Peyer's patch (tissue), 4 donors: ENCODE results near the gene SSRP1. TPM values are rescaled to one million over a fixed set of nuclear protein-coding genes. Genes with fewer than 3 reads are reported as not detected.

ENCODE experiments used
- DNase-seq, 3 donors: peaks; one replicate each; pipeline ENCODE4 v3.0.0-alpha.2; 2017 to 2019
- H3K27ac ChIP-seq, 4 donors: fragments of 200-600 bp; sonication (generic); one replicate each; pipeline ENCODE4 v1.5.1; 2016 to 2019
- H3K27me3 ChIP-seq, 2 donors: fragments of 200-600 bp; sonication (generic); one replicate each; pipeline ENCODE4 v1.5.1; 2019
- H3K36me3 ChIP-seq, 3 donors: fragments of 200-600 bp; sonication (generic); one replicate each; pipeline ENCODE4 v1.5.1; 2016 to 2019
- H3K4me1 ChIP-seq, 4 donors: fragments of 200-600 bp; sonication (generic); one replicate each; pipeline ENCODE4 v1.5.1; 2016 to 2019
- H3K4me3 ChIP-seq, 4 donors: fragments of 200-600 bp; sonication (generic); 1 replicate in 3 of 4; 2 replicates in 1 of 4; pipeline ENCODE4 v1.5.1; 2016 to 2019; ENCODE audit warnings: mild to moderate bottlenecking in 1 of 4
- H3K9me3 ChIP-seq, 4 donors: fragments of 200-600 bp; sonication (generic); one replicate each; pipeline ENCODE4 v1.5.1; 2016 to 2019; ENCODE audit warnings: mild to moderate bottlenecking in 1 of 4
- CTCF ChIP-seq, 6 experiments: fragments of 450-650 bp in 4 of 6; fragments of 200-600 bp in 2 of 6; sonication (generic) in 1 of 6; IDR thresholded peaks; one replicate each; pipeline ENCODE4 v1.5.1; 2017 to 2019; ENCODE audit warnings: antibody characterized with exemption in 6 of 6, mild to moderate bottlenecking in 3 of 6, moderate library complexity in 1 of 6
- POLR2A ChIP-seq, 2 donors: fragments of 450-650 bp; IDR thresholded peaks; one replicate each; pipeline ENCODE4 v1.5.1; 2017; ENCODE audit warnings: antibody characterized with exemption in 2 of 2, mild to moderate bottlenecking in 2 of 2, moderate library complexity in 2 of 2
- total RNA-seq, 4 donors: library from RNA; depleted of rRNA; stranded (reverse); fragments of >200 nt; gene quantifications; one replicate each; pipeline ENCODE4 v1.1.0, GENCODE V29; 2016

SSRP1 gene
- total RNA-seq, 4 donors from 2014 or later, result 39.9 to 106 (median 50.6) TPM

- H3K4me1 ChIP-seq, result peaks cover 0 to 82% (median 7%) of the 10 kb centered on the region in 4 donors
These were observed 22.5 kb downstream of the SSRP1 start for GRCh38 chr11:57313071-57313787.

GRCh38 chr11:57312511-57313021 lies 23.1 kb downstream of the SSRP1 start:
- Histone ChIP-seq H3K27ac (peak overlapping the region in 2 of 4 donors; percentile 88 to 96), H3K27me3 (no peaks in the 10 kb centered on the region), H3K4me1 (peaks cover 0 to 80% (median 7%) of the 10 kb centered on the region in 4 donors), H3K4me3 (no peak overlapping the region), H3K36me3 (peaks cover 0 to 64% (median 0%) of the 10 kb centered on the region in 3 donors), H3K9me3 (no peaks in the 10 kb centered on the region)
- TF ChIP-seq CTCF (IDR thresholded peaks at IDR 0.05) (no peak), POLR2A (IDR thresholded peaks at IDR 0.05) (no peak)
- DNase-seq, result peak in 1 of 3 donors; percentile 54

More at GRCh38 chr11:57313071-57313787, 22.5 kb downstream of the SSRP1 start:
- peak in 2 of 3 donors; percentile 74 to 77 for DNase-seq
- H3K36me3 ChIP-seq, result peaks cover 0 to 67% (median 0%) of the 10 kb centered on the region in 3 donors
- no peaks in the 10 kb centered on the region for H3K9me3 ChIP-seq
- H3K4me3 ChIP-seq, result no peak overlapping the region
- TF ChIP-seq POLR2A (IDR thresholded peaks at IDR 0.05) (no peak), CTCF (IDR thresholded peaks at IDR 0.05) (no peak)
- H3K27me3 ChIP-seq, result no peaks in the 10 kb centered on the region
- H3K27ac ChIP-seq, result peak overlapping the region in 2 of 4 donors; percentile 88 to 96

GRCh38 chr11:57311109-57311936 lies 24.4 kb downstream of the SSRP1 start:
- peaks cover 0 to 52% (median 0%) of the 10 kb centered on the region in 3 donors for H3K36me3 ChIP-seq
- H3K4me1 ChIP-seq, result peaks cover 0 to 85% (median 7%) of the 10 kb centered on the region in 4 donors
- H3K4me3 ChIP-seq, result peak overlapping the region; percentile 26 to 74 (median 44)

GRCh38 chr11:57310630-57311086 lies 25.0 kb downstream of the SSRP1 start:
- peak overlapping the region; percentile 26 to 74 (median 44) for H3K4me3 ChIP-seq
- DNase-seq, result no peak

More at GRCh38 chr11:57311109-57311936, 24.4 kb downstream of the SSRP1 start:
- Histone ChIP-seq H3K27ac (peak overlapping the region; percentile 54 to 96 (median 74)), H3K27me3 (no peaks in the 10 kb centered on the region), H3K9me3 (no peaks in the 10 kb centered on the region)
- DNase-seq, result peak; percentile 40 to 94 (median 94)
- TF ChIP-seq POLR2A (IDR thresholded peaks at IDR 0.05), result peak; percentile 62 to 90
- no peak for TF ChIP-seq CTCF (IDR thresholded peaks at IDR 0.05)

More at GRCh38 chr11:57310630-57311086, 25.0 kb downstream of the SSRP1 start:
- Histone ChIP-seq H3K36me3 (peaks cover 0 to 49% (median 0%) of the 10 kb centered on the region in 3 donors), H3K27ac (peak overlapping the region; percentile 54 to 96 (median 74)), H3K4me1 (peaks cover 0 to 85% (median 7%) of the 10 kb centered on the region in 4 donors), H3K9me3 (no peaks in the 10 kb centered on the region), H3K27me3 (no peaks in the 10 kb centered on the region)
- TF ChIP-seq POLR2A (IDR thresholded peaks at IDR 0.05) (no peak), CTCF (IDR thresholded peaks at IDR 0.05) (no peak)
